OCI-LY3 (cell line): ENCODE data around the gene STX1B.

ENCODE experiments used
- CTCF ChIP-seq: fragments of 200-600, 300-600 bp; sonication (generic); IDR thresholded peaks from 2 replicates; pipeline ENCODE4 v1.5.1; 2014; ENCODE audit warnings: antibody characterized with exemption, low read length, low read depth
- EZH2phosphoT487 ChIP-seq: fragments of 200-600 bp; shearing (Covaris generic); IDR thresholded peaks from 2 replicates; pipeline ENCODE4 v1.6.1; 2018; ENCODE audit warnings: antibody characterized with exemption, mixed run types, low read depth

DNA sequence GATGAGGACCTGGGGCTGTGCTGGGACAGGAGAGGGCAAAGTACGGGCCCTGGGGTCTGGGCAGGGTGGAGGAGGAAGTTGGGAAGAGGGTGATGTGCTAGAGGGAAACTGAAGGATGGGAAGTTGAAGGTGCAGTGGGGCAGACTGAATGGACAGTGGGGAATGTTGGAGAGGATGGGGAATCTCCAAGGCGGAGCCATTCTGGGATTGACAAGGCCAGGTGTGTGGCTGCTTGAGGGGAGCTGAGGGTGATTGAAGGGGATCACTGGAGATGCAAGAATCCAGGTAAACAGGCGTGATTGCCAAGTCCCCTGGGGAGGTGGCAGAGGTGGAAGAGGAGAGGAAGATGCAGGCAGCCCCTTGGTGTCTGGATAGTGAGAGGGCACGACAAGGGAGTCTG is 34.0 kb downstream of the STX1B start:
- TF ChIP-seq CTCF: no peak
- TF ChIP-seq EZH2phosphoT487: no peak
